GM19099 (cell line): Measurements from ENCODE around the gene TRAPPC3.

Experiments
- POLR2A ChIP-seq: IDR thresholded peaks from 3 replicates; pipeline ENCODE4 v1.6.1; 2011; ENCODE audit warnings: low read depth; ENCODE audit not compliant: insufficient read length; ENCODE audit errors: extremely low read depth

The TRAPPC3 gene

DNA sequence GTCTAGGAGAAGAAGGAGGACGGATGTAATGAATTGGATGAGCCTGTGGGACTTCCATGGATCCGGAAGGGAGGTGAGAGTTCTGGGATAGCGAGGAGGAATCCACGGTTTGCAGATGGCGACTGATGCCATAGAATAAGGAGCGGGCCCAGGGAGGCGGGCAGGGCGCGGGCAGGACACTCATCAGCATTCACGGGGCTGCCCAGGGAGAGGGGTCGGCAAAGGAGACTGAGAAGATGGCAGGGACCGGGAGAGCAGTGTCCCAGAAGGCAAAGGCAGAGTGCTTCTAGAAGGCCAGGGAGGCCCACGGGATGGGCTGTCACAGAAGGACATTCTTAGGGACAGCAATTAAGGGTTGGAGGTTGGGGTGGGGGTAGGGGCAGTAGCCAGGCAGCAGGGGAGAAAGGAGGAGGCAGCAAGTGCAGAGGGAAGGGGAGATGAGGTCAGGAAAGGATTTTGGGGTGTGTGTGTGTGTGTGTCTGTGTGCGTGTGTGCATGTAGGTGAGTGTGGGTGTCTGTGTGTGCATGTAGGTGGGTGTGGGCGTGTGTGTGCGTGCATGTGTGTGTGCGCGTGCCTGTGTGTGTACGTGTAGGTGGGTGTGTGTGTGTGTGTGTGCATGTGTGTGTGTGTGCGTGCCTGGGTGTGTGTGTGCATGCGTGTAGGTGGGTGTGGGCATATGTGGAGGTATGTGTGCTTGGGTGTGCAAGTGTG, 23.1 kb downstream of the TRAPPC3 start:
- no peak for TF ChIP-seq POLR2A

DNA sequence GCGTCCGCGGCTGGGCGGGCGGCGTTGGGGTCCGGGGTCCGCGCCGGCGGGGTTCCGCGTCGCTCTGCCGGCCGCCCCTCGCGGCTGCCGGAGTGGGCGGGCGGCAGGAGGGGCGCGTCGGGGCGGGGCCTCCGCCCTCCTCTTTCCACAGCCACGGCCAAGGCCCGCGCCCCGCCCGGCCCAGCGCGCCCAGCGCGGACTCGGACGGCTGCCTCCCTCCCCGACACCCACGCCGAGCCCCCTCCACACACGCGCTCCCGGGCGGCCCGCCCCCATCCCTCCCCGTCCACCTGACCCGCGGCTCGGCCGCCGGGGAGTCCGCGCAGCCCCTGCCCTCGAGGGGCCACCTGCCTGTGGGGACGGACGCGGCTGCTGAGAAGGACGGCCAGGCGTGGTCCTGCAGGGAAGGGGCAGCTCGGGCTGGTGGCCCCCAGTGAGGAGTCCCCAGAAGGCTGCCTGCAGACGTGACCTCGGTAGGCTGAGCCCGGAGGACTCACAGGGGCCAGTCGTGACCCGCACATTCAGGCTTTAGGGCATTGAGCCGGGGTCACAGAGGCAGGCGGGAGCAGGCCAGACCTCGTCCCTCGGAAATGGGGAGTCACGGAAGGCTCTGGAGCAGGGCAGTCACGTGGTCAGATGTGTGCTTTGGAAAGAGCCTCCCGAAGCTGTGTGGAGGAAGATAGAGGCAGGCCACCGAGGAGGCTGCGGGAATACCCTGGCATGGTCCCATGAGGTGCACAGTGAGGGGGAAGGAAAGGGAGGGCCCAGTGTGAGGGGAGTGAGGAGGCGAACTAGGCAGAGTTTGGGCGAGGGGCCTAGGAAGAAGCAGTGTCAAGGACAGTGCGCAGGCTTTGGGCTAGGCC, 23.9 kb downstream of the TRAPPC3 start, which contains the start of gene COL8A2:
Gene COL8A2, minus strand, starts transcription at position 94 of the 863 bp plus-strand sequence. CDS start 24,980 bp downstream, outside the sequence.
- no peak for TF ChIP-seq POLR2A

DNA sequence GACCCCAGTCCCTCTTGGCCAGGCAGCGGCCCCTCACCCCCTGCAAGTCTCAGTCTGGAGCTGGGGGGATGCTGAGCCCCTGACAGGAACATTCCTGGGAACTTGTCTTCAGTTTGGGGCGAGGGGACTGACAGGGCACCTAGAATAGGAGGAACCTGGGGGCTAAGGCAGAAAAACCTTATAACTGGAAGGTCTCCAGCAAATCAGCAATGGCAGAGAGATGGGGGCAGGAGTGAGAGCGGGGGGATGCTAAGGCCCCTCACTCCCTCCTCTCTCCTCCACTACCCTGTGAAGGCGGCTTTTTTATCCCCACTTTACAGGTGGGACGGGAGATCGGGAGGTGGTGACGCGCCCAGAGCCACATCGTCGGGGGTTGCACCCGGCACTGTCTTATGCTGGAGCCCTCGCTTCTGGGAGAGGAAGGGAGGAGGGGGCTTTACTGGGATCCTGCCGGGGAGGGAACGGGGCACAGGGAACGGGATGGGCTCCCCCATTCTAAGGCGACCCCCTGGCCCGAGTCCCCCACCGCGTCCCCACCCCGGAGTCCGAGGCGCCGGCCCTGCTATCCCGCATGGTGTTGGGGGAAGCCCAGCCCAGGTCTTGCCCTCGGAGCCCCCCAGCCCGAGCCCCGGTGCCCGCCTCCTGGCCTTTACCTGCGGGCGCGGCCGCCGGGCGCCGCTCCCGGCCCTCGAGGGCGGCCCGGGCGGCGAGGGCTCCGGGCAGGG, 24.7 kb downstream of the TRAPPC3 start:
- TF ChIP-seq POLR2A, result no peak

DNA sequence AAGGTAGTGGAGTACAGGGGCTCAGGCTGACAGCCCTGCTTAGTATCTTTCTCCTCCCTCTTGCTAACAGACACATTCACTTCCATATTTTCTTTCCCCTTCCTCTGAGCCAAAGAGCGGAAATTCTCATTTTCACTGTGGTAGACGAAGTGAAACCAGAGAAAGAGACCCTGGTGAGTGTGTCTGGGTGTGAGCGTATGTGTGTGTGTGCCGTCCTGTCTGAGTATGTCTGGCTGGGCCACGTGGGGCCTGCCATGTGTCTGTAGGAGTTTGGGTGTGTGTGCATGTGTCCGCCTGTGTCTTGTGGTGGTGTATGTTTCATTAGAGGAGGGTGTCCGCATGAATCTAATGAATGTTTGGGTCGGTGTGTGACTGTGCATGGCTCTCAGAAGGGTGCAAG, 25.9 kb downstream of the TRAPPC3 start:
- TF ChIP-seq POLR2A, result no peak

DNA sequence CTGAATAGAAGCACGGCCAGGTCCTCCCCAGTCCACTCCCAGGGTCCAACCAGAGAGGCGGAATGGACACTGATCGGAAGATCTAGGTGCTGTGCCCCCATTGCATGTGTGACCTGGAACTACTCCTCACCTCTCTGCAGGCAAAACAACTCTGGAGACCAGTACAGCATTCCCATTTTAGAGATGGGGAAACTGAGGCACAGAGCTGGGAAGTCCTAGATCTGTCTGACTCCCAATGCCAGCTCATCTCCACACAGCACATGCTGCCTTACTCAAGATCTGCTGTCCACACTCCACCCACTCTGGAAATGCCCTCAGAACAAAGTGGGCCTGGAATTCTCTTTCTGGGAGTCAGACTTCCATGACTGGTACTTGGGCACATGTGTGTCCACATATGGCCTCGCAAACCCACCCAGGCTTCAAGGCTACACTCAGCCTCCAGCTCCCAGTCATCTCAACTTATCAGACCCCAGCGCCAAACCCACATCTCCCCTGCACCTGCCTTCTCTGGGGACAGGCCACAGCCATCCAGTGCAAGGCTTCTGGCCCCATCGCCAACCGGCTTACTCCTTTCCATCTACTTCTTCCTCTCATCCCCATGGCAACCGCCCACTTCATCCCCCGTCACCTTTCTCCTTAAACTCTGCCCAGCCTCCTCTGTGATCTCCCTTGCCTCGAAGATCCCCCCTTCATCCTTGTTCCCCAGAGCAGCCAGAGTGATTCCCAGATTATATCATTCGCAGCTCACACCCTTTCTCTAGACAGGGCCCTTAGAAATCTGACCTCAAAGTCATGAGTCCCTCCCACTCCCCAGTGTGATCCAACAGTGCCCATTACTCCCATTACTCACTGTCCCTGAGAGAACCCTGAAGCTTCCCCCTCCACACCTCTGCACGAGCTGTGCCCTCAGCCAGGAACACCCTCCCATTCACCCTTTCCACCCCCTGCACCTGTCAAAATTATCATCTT, 26.9 kb downstream of the TRAPPC3 start:
- TF ChIP-seq POLR2A, result no peak

DNA sequence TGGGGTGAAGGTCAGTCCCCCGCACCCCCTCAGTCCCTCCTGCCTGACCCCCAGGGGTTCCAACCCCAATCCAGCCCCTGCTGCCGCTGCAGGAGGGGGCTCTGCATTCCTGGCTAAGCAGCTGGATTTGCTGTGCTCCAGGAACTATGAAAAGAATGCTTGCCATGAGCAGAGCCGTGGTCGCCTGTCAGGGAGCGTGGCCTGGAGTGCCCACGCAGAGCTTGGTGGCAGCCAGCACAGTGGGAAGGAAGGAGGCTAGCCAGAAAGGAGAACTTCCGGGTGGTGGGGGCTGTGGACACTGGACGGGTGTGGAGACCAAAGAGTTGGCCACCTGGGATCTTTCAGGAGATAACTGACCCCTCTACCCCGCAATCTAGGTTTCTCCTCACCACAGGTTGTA, 29.8 kb downstream of the TRAPPC3 start:
- no peak for TF ChIP-seq POLR2A

DNA sequence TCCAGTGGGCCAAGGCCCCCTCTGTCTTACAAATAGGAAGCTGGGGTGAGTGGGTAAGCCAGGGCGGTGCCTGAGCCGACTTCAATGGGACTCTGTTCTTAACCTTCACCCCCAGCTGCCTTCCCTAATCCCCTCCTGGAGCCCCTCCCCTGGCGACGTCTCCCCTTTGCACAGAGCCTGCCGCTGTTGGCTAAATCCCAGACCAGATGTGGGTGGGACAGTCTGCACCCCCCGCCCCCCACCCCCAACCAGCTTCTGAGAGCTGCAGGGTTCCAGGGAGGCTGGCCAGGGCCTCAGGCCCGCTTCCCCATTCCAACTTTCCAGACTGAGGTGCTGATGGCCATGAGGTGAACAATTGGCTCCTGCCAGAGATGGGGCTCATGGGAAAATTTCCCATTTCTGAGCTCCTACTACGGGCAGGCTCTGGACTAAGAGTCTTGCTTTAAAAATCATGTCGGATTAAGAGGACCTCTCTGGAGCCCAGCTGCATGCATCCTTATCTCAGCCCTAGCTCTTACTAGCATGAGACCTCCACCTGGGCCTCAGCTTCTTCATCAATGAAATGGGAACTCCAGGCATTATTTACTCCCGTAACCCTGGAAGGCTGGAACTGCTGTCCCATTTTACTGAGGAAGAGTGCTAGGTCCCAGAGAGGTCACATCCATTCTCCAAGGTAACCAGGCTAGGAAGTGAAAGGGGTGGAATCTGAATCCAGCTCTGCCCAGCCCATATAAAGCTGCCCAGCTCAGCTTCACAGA, 30.7 kb downstream of the TRAPPC3 start:
- TF ChIP-seq POLR2A, result no peak

DNA sequence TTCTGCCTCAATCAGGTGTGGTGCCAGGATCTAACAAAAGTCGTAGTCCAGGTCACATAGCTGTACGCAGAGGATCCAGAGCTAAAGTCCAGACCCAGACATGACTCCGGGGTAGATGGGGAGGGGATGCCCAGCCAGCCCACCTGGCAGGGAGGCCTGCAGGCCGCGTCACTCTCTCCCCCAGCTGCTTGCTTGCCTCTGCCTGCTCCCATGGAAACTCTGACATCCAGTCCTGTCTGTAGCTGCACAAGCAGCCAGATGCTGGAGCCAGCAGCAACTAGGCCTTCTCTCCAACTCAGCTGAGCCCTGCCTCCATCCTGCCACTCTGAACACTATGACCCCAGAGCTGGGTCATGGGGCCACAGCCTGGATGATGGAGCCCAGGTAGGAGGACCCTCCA, 32.4 kb downstream of the TRAPPC3 start:
- TF ChIP-seq POLR2A, result no peak

DNA sequence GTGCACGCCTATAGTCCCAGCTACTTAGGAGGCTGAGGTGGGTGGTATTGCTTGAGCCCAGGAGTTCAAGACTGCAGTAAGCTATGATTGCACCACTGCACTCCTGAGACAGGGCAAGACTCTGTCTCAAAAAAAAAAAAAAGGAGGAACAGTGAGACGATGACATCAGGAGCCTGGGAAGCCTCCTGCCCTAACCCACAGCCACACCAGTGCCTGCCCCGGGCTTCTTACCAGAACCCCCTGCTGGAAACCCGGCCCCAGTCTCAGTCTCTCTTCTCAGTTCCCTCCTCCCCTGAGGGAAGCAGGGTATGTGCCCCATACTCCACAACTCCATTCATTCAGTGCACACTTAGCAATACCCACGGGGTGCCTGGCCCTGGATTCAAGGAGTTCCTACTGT, 33.4 kb downstream of the TRAPPC3 start:
- TF ChIP-seq POLR2A, result no peak

DNA sequence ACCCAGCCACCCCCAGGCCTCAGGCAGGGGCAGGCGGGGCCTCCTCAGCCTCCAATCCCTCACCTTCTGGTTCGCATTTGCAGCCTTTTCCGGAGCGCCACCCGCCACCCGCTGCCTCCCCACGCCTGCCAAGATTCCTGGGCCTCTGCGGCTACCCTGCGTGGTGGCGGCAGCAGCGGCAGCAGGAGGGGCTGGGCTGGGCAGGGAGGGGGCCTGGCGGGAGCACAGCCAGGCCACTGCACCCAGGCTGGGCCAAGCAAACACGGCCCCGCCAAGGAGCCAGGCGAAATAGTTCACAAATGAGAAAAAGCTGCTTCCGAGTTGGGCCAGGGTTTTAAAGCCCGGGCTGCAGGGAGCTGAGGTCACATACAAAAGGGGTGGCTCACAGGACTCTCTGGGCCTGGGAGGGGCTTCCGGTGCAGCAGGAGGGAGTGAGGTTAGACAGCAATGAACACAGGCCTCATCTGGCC, 34.1 kb downstream of the TRAPPC3 start:
- TF ChIP-seq POLR2A, result no peak

DNA sequence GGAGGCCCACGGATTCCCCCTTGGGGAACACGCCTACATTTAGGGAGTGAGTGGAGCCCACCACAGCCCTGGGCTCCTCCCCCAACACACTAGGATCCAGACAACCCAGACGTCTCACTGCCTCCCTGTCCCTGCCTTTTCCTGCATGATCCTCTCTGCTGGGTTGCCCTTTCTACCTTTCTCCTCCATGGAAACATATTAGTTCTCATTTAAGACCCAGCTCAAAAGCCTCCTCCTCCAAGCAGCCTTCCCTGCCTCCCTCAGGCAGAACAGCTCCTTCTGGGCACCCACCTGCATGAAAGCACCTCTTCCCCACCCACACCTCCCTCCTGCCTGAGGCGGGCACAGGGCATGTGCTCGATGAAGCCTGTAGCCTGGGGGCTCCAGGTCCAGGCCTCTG, 34.9 kb downstream of the TRAPPC3 start:
- no peak for TF ChIP-seq POLR2A

DNA sequence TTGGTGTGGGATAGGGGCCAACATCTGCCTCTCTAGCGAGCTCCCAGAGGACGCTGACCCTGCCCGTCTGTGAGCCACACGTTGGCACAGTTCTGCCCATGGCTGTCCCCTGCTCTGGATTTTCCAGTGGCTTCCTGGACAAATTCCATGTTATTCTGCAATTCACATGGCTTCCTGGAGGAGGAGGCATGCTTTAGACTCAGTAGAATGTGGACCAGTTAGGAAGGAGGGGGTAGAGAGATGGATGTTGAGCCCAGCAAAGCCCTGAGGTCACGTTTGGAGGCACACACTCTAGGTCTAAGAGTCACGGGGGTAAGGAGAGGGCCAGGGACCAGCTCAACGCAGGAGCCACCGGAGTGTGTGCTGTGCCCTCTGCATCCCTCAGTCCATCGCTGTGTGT, 36.5 kb downstream of the TRAPPC3 start:
- no peak for TF ChIP-seq POLR2A

DNA sequence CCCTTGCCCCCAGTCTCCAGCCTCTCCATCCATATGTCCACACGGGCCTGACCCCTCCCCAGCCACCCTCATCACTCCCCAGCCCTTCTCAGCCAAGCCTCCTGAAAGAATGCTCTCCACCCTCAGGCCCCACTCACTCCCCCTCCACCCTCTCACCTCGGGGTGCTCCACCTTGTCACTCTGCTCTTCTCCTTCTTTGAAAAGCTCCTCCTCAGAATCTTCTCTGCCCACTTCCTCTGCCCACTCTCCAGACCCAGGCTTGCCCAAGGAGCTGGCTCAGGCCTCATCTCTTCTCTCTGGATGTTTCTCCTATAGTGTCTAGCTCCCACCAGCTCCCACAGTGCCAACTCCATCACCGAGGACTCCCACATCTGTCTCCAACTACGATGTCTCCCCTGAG, 38.1 kb downstream of the TRAPPC3 start:
- TF ChIP-seq POLR2A, result no peak
